Sigmoid colon (tissue), 4 donors: ENCODE results near the gene TRIO.

Experiments used
- CTCF ChIP-seq, 4 experiments: fragments of 450-650 bp in 3 of 4; fragments of 200-600 bp in 1 of 4; IDR thresholded peaks; one replicate each; pipeline ENCODE4 v1.5.1; 2016 to 2019; ENCODE audit warnings: antibody characterized with exemption in 4 of 4, mild to moderate bottlenecking in 3 of 4, moderate library complexity in 2 of 4
- EP300 ChIP-seq, 4 donors: sonication (generic); formaldehyde crosslinking; IDR thresholded peaks; one replicate each; pipeline ENCODE4 v1.6.1; 2017; ENCODE audit warnings: antibody characterized with exemption in 4 of 4
- POLR2A ChIP-seq, 2 donors: fragments of 450-650 bp; IDR thresholded peaks; one replicate each; pipeline ENCODE4 v1.6.1; 2016; ENCODE audit warnings: antibody characterized with exemption in 2 of 2, mild to moderate bottlenecking in 2 of 2, moderate library complexity in 2 of 2
- POLR2AphosphoS5 ChIP-seq, 4 donors: sonication (generic); formaldehyde crosslinking; IDR thresholded peaks; one replicate each; pipeline ENCODE4 v1.6.1; 2017; ENCODE audit warnings: antibody characterized with exemption in 4 of 4

- no peak for TF ChIP-seq CTCF (IDR thresholded peaks at IDR 0.05)
- no peak for TF ChIP-seq POLR2AphosphoS5 (IDR thresholded peaks at IDR 0.05)
- no peak for TF ChIP-seq POLR2A (IDR thresholded peaks at IDR 0.05)
- TF ChIP-seq EP300 (IDR thresholded peaks at IDR 0.05): no peak
Observed at GRCh38 chr5:14503681-14504331, 360.7 kb downstream of the TRIO start.
